HG03520 (cell line): Measurements from ENCODE around the gene MAGEA4.
"Not testable (repeated sequence)": the region's sequence is repeated elsewhere in the genome, so short reads cannot be mapped to it uniquely, and the experiment has no call there.

Source experiments
- ATAC-seq: cut with Tn5 transposase; IDR thresholded peaks from one replicate; pipeline ENCODE4 v1.9.1; 2021; ENCODE audit warnings: mild to moderate bottlenecking, moderate library complexity; ENCODE audit not compliant: unreplicated experiment

The MAGEA4 gene

GRCh38 chrX:151912780-151913179 lies at the start of gene MAGEA4:
TSS of gene MAGEA4 (plus strand) at chrX:151912889. CDS start at chrX:151923665, 10,776 bp downstream.
- ATAC-seq: no peak

GRCh38 chrX:151870602-151871001 lies 42.1 kb upstream of the MAGEA4 start:
- no peak for ATAC-seq

GRCh38 chrX:151871244-151871643 lies 41.4 kb upstream of the MAGEA4 start:
- no peak for ATAC-seq

GRCh38 chrX:151873096-151873495 lies 39.6 kb upstream of the MAGEA4 start:
- ATAC-seq: no peak

GRCh38 chrX:151875270-151876026 lies 37.2 kb upstream of the MAGEA4 start:
- no peak for ATAC-seq

GRCh38 chrX:151878574-151878973 lies 34.1 kb upstream of the MAGEA4 start:
- ATAC-seq: no peak

- ATAC-seq: no peak
Measured at GRCh38 chrX:151879856-151880255, 32.8 kb upstream of the MAGEA4 start.

- no peak for ATAC-seq
Measured at GRCh38 chrX:151880895-151881294, 31.8 kb upstream of the MAGEA4 start.

- no peak for ATAC-seq
Measured at GRCh38 chrX:151889421-151889820, 23.3 kb upstream of the MAGEA4 start.

- no peak for ATAC-seq
Measured at GRCh38 chrX:151896734-151897474, 15.8 kb upstream of the MAGEA4 start.

- ATAC-seq: no peak
Measured at GRCh38 chrX:151899622-151900021, 13.1 kb upstream of the MAGEA4 start.

GRCh38 chrX:151901826-151902225 lies 10.9 kb upstream of the MAGEA4 start:
- no peak for ATAC-seq

GRCh38 chrX:151902813-151903591 lies 9.7 kb upstream of the MAGEA4 start:
- no peak for ATAC-seq

- ATAC-seq: no peak
Measured at GRCh38 chrX:151904989-151905388, 7.7 kb upstream of the MAGEA4 start.

- ATAC-seq: no peak
Measured at GRCh38 chrX:151912221-151912620, 468 bp upstream of the MAGEA4 start.

- not testable (repeated sequence) for ATAC-seq
Measured at GRCh38 chrX:151918736-151919135, 6.0 kb downstream of the MAGEA4 start.

GRCh38 chrX:151919610-151920009 lies 6.9 kb downstream of the MAGEA4 start:
- no peak for ATAC-seq

GRCh38 chrX:151920101-151920500 lies 7.4 kb downstream of the MAGEA4 start:
- ATAC-seq: no peak

- no peak for ATAC-seq
Measured at GRCh38 chrX:151920530-151920929, 7.8 kb downstream of the MAGEA4 start.

GRCh38 chrX:151921292-151921691 lies 8.6 kb downstream of the MAGEA4 start:
- ATAC-seq: no peak

- no peak for ATAC-seq
Measured at GRCh38 chrX:151921866-151922265, 9.2 kb downstream of the MAGEA4 start.
